ENCODE measurements around the gene GPATCH3.
"Not testable (repeated sequence)": the region's sequence is repeated elsewhere in the genome, so short reads cannot be mapped to it uniquely, and the experiment has no call there.

The GPATCH3 gene

GRCh38 chr1:26877326-26877725 is 22.9 kb downstream of the GPATCH3 start:
- in situ Hi-C loops (cut with HindIII; ENCODE audit: low pct_unique_long_range_greater_than_20kb, low sequenced_read_pairs) = no loop called here
- DNase-seq (ENCODE audit: low read depth in 1 of 2, low spot score in 1 of 2) = no peak
- TF ChIP-seq JUND (IDR thresholded peaks at IDR 0.05; ENCODE audit: low read depth) = no peak

DNA sequence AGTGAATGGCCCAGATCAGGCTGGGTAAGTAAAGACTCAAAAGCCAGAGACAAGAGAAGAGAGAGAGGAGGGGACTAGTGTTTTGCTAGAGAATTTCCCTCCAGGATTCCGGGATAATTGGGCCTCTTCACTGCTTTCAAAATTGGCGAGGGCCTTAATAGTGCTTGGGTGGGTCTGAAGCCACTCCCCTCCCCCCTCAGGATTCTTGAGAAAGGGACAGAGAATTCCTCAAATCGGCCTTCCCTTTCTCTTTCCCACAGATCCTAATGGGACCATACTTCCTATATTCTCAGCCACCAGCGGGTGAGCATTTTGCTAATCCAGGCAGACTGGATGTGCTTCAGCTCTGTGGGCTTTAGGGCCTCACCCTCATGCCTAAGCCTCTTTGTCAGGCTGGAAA is 25.4 kb downstream of the GPATCH3 start:
- DNase-seq (ENCODE audit: low read depth in 1 of 2, low spot score in 1 of 2) = no peak
- in situ Hi-C loops (cut with HindIII; ENCODE audit: low pct_unique_long_range_greater_than_20kb, low sequenced_read_pairs) = no loop called here
- TF ChIP-seq JUND (IDR thresholded peaks at IDR 0.05; ENCODE audit: low read depth) = no peak

DNA sequence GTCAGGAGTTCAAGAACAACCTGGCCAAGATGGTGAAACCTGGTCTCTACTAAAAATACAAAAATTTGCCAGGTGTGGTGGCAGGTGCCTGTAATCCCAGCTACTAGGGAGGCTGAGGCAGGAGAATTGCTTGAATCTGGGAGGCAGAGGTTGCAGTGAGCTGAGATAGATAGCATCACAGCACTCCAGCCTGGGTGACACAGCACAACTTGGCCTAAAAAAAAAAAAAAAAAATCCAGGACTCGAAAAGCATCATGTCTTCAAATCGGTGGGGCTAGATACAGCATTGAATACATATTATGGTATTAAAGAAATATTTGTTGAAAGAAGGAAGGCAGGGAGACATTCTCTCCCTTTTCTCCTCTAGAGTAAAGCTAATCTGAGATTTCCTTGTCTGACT is 27.2 kb downstream of the GPATCH3 start:
- DNase-seq (ENCODE audit: low read depth in 1 of 2, low spot score in 1 of 2); in situ Hi-C loops (cut with HindIII; ENCODE audit: low pct_unique_long_range_greater_than_20kb, low sequenced_read_pairs): not testable (repeated sequence)

DNA sequence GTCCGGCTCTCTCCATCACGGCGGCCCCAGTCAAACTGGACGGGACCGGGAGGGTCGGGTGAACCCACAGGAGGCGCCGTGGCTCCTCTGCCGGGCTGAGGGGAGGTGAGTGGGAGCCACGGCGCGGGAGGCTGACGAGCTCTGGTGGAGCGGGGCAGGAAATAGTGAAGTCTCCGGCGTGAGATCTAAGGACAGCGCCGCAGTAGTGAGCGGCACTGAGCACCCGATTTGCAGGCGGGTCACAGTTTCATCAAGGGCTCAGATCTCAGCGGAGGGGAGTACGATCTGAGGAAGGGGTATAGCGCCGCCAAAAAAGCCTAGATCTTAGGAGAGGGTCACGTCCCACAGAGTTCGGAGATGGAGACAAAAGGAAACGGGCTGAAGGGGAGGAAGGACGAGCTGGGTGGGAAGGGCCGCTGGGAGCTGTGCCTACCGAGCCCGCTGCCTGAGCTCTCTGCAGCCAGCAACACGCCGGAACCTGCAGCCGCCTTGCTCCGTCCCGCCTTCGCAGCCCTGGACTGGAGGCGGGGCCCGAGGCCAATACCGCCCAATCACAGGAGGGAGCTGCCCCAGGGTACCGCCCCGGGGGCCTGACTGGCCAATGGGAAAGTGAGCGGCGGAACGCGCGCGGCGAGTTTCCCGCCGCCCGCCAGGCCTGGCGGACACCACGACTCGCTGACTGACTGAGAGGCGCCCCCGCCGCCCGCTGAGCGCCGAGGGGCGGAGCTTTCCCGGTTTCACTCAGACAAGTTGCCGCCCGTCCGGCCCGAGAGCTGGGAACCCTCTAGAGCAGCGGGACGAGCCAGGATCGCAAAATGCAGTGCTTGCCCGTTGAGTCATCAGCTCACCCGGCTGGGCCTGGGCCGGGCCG is 35.4 kb downstream of the GPATCH3 start:
- peak; percentile 49 to 97 for DNase-seq (ENCODE audit: low read depth in 1 of 2, low spot score in 1 of 2)
- TF ChIP-seq JUND (IDR thresholded peaks at IDR 0.05; ENCODE audit: low read depth) = no peak
- in situ Hi-C loops (cut with HindIII; ENCODE audit: low pct_unique_long_range_greater_than_20kb, low sequenced_read_pairs) = no loop called here

DNA sequence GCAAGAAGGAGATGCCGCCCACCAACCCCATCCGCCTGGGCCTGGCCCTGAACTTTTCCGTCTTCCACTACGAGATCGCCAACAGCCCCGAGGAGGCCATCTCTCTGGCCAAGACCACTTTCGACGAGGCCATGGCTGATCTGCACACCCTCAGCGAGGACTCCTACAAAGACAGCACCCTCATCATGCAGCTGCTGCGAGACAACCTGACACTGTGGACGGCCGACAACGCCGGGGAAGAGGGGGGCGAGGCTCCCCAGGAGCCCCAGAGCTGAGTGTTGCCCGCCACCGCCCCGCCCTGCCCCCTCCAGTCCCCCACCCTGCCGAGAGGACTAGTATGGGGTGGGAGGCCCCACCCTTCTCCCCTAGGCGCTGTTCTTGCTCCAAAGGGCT is 36.6 kb downstream of the GPATCH3 start:
- TF ChIP-seq JUND (IDR thresholded peaks at IDR 0.05; ENCODE audit: low read depth) = no peak
- DNase-seq (ENCODE audit: low read depth in 1 of 2, low spot score in 1 of 2) = no peak
- in situ Hi-C loops (cut with HindIII; ENCODE audit: low pct_unique_long_range_greater_than_20kb, low sequenced_read_pairs) = no loop called here

DNA sequence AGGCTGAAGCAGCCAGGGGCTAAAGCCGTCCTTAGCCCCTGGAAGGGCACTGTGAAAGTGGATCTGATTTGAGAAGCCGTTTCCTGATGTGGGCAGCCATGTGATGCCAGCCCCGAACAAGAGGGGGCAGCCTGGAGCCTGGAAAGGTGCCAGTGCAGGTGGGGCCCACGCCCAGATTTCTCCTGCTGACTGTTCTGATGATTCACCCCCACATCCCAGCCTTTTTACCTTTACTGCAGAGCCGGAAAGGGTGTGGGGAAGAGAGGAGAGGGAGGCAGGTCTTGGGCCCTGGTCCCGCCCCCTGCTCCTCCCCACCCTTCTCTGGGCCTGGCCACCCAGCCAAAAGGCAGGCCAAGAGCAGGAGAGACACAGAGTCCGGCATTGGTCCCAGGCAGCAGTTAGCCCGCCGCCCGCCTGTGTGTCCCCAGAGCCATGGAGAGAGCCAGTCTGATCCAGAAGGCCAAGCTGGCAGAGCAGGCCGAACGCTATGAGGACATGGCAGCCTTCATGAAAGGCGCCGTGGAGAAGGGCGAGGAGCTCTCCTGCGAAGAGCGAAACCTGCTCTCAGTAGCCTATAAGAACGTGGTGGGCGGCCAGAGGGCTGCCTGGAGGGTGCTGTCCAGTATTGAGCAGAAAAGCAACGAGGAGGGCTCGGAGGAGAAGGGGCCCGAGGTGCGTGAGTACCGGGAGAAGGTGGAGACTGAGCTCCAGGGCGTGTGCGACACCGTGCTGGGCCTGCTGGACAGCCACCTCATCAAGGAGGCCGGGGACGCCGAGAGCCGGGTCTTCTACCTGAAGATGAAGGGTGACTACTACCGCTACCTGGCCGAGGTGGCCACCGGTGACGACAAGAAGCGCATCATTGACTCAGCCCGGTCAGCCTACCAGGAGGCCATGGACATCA is 37.2 kb downstream of the GPATCH3 start, which contains the start of gene SFN:
TSS of gene SFN (plus strand) at position 369 of the 904 bp plus-strand sequence. CDS start at position 433, 64 bp downstream.
- no peak for TF ChIP-seq JUND (IDR thresholded peaks at IDR 0.05; ENCODE audit: low read depth)
- DNase-seq (ENCODE audit: low read depth in 1 of 2, low spot score in 1 of 2) = peak; percentile 22 to 93
- in situ Hi-C loops (cut with HindIII; ENCODE audit: low pct_unique_long_range_greater_than_20kb, low sequenced_read_pairs) = no loop called here

DNA sequence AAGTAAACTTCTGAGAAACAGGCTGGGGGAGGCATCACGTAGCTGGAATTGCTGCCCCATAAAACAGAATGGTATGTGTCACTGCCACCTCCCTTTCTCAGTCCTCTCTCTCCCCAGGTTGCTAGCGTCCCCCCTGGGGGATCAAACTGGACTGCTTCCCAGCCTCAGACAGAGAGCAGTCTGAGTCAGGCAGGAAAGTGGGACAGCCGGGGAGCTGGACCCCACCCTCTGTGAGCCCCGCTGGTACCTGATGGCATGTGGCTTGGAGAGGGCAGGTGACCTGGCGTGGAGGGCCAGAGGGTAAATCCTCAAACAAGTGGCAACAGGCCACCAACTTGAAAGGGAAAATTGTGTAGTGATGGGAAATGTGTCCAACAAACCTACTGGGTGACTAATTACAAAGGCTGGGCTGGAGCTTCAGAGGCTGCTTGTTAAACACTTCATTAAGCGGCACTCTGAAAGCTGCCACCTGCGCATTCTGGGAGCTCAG is 38.3 kb downstream of the GPATCH3 start:
- no peak for DNase-seq (ENCODE audit: low read depth in 1 of 2, low spot score in 1 of 2)
- in situ Hi-C loops (cut with HindIII; ENCODE audit: low pct_unique_long_range_greater_than_20kb, low sequenced_read_pairs) = no loop called here
- TF ChIP-seq JUND (IDR thresholded peaks at IDR 0.05; ENCODE audit: low read depth) = no peak

DNA sequence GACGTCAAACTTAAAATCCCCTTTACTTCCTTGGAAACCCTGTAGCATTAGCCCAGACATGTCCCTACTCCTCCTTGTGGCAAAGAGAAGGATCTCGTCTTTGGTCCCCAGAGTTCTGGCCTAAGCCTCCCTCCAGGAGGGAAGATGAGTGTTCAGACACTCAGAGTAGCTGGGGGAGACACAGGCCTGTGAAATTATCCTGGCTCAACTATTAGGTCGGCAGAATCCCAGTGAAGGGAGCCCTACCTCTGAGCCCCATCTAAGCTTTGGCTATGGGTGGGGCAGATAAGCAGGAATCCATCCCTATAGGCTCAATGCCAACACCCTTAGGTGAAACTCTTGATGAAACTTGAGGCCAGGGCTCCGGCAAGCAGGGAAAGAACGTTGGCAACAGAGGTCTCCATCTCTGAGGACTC is 39.0 kb downstream of the GPATCH3 start:
- no peak for TF ChIP-seq JUND (IDR thresholded peaks at IDR 0.05; ENCODE audit: low read depth)
- peak in 1 of 2 experiments; percentile 43 for DNase-seq (ENCODE audit: low read depth in 1 of 2, low spot score in 1 of 2)
- in situ Hi-C loops (cut with HindIII; ENCODE audit: low pct_unique_long_range_greater_than_20kb, low sequenced_read_pairs) = no loop called here

- no peak for DNase-seq (ENCODE audit: low read depth in 1 of 2, low spot score in 1 of 2)
- in situ Hi-C loops (cut with HindIII; ENCODE audit: low pct_unique_long_range_greater_than_20kb, low sequenced_read_pairs) = no loop called here
- TF ChIP-seq JUND (IDR thresholded peaks at IDR 0.05; ENCODE audit: low read depth) = no peak
Observed at GRCh38 chr1:26858891-26859640, 41.2 kb downstream of the GPATCH3 start.

- DNase-seq (ENCODE audit: low read depth in 1 of 2, low spot score in 1 of 2) = no peak
- no peak for TF ChIP-seq JUND (IDR thresholded peaks at IDR 0.05; ENCODE audit: low read depth)
- in situ Hi-C loops (cut with HindIII; ENCODE audit: low pct_unique_long_range_greater_than_20kb, low sequenced_read_pairs) = no loop called here
Observed at GRCh38 chr1:26858160-26858559, 42.1 kb downstream of the GPATCH3 start.

DNA sequence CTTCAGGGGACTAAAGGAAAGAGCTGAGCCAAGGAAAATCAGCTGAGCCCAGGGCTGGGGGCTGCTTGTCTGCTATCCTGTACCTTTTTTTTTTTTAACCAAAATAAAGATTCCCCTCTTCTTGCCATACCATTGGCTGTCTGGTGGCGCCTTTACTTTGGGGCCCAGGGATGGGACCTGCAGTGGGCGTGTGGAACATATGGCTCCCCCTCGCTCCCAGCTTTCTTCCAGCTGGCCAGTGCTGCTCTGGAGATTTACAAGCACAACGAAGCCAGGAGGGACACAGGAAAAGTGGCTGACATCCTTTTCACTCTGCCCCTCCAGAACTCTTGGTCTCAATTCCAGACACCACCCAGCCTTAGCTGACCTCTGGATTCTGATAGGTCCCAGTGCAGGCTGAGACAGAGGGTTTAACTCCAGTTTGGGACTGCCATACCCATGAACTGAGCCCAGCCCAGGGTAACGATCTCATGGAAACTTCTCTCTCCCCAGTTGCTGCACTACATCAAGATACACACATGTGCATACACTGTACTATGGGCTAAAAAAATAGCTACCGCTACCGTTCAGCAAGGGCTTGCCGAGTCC is 42.7 kb downstream of the GPATCH3 start:
- no peak for TF ChIP-seq JUND (IDR thresholded peaks at IDR 0.05; ENCODE audit: low read depth)
- DNase-seq (ENCODE audit: low read depth in 1 of 2, low spot score in 1 of 2) = no peak
- in situ Hi-C loops (cut with HindIII; ENCODE audit: low pct_unique_long_range_greater_than_20kb, low sequenced_read_pairs) = no loop called here
